SK-N-SH (cell line): ENCODE results near the gene COX14.
"Not testable (repeated sequence)": the region's sequence is repeated elsewhere in the genome, so short reads cannot be mapped to it uniquely, and the experiment has no call there.

ENCODE experiments used
- MXI1 ChIP-seq: IDR thresholded peaks from 2 replicates; pipeline ENCODE4 v1.6.1; 2012; ENCODE audit warnings: mild to moderate bottlenecking, low read depth, low read length, improper control_type of control experiment
- TF ChIP-seq, protein P1 (sequence below): fragments of 200-600 bp; sonication (generic); IDR thresholded peaks from 2 replicates; pipeline ENCODE4 v1.6.1; 2017; ENCODE audit warnings: antibody characterized with exemption, mild to moderate bottlenecking, moderate library complexity
- TF ChIP-seq, protein P2 (sequence below): fragments of 150-350 bp; IDR thresholded peaks from 2 replicates; pipeline ENCODE4 v1.6.1; 2016; ENCODE audit warnings: mild to moderate bottlenecking, low read depth, low read length

DNA sequence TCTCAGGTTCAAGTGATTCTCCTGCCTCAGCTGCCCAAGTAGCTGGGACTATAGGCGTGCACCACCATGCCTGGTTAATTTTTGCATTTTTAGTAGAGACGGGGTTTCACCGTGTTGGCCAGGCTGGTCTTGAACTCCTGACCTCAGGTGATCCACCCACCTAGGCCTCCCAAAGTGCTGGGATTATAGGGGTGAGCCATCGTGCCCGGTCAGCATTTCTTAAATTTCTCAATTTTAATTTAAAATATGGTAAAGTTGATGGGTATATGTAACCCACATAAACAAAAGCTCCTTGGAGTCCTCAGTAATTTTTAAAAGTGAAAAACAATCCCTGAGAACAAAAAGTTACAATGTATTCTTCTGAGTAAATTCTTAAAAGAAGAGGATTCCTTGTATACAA lies 42.9 kb downstream of the COX14 start:
- TF ChIP-seq, protein P1, sequence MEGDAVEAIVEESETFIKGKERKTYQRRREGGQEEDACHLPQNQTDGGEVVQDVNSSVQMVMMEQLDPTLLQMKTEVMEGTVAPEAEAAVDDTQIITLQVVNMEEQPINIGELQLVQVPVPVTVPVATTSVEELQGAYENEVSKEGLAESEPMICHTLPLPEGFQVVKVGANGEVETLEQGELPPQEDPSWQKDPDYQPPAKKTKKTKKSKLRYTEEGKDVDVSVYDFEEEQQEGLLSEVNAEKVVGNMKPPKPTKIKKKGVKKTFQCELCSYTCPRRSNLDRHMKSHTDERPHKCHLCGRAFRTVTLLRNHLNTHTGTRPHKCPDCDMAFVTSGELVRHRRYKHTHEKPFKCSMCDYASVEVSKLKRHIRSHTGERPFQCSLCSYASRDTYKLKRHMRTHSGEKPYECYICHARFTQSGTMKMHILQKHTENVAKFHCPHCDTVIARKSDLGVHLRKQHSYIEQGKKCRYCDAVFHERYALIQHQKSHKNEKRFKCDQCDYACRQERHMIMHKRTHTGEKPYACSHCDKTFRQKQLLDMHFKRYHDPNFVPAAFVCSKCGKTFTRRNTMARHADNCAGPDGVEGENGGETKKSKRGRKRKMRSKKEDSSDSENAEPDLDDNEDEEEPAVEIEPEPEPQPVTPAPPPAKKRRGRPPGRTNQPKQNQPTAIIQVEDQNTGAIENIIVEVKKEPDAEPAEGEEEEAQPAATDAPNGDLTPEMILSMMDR: not testable (repeated sequence)
- TF ChIP-seq, protein P2, sequence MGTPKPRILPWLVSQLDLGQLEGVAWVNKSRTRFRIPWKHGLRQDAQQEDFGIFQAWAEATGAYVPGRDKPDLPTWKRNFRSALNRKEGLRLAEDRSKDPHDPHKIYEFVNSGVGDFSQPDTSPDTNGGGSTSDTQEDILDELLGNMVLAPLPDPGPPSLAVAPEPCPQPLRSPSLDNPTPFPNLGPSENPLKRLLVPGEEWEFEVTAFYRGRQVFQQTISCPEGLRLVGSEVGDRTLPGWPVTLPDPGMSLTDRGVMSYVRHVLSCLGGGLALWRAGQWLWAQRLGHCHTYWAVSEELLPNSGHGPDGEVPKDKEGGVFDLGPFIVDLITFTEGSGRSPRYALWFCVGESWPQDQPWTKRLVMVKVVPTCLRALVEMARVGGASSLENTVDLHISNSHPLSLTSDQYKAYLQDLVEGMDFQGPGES: not testable (repeated sequence)
- TF ChIP-seq MXI1: not testable (repeated sequence)
